Measurements from ENCODE around the gene XPC.
"Not testable (repeated sequence)": the region's sequence is repeated elsewhere in the genome, so short reads cannot be mapped to it uniquely, and the experiment has no call there.

Gene XPC

DNA sequence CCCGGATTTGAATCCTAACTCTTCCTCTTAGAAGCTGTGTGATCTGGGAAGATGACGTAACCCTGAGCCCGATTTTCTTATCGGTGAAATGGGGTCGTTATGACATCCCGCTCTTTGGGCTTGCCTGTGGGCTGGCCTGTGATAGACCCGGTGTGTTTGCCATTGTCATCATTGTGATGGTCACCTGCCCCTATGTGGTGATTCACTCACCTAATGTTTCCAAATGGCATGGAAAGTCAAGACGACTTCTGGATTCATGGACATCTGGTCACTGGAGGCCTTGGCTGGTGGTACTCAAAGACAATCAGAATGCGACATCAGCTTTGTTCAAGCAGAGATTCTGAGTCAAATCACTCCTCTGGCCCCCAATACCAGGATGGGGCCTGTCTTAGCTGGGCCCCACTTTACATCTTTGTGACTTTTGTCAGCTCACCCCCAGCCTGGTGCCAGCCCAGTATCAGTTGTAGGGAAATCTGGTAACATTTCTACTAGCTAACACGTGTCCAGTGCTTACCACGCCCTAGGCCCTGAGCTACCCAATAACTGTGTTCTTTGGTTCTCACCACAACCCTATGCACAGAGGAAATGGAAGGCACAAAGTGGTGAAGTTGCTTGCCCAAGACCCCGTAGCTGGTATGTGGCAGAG, 50.8 kb downstream of the XPC start:
- Mint-ChIP-seq H3K4me1 (peaks cover 46% of the 10 kb centered on the region), H3K9me3 (no peaks in the 10 kb centered on the region), H3K4me3 (no peak overlapping the region), H3K27me3 (no peaks in the 10 kb centered on the region), H3K27ac (no peak overlapping the region), H3K36me3 (peaks cover 12% of the 10 kb centered on the region)

GRCh38 chr3:14126887-14127505, 51.4 kb downstream of the XPC start:
- no peak overlapping the region for H3K27ac Mint-ChIP-seq

DNA sequence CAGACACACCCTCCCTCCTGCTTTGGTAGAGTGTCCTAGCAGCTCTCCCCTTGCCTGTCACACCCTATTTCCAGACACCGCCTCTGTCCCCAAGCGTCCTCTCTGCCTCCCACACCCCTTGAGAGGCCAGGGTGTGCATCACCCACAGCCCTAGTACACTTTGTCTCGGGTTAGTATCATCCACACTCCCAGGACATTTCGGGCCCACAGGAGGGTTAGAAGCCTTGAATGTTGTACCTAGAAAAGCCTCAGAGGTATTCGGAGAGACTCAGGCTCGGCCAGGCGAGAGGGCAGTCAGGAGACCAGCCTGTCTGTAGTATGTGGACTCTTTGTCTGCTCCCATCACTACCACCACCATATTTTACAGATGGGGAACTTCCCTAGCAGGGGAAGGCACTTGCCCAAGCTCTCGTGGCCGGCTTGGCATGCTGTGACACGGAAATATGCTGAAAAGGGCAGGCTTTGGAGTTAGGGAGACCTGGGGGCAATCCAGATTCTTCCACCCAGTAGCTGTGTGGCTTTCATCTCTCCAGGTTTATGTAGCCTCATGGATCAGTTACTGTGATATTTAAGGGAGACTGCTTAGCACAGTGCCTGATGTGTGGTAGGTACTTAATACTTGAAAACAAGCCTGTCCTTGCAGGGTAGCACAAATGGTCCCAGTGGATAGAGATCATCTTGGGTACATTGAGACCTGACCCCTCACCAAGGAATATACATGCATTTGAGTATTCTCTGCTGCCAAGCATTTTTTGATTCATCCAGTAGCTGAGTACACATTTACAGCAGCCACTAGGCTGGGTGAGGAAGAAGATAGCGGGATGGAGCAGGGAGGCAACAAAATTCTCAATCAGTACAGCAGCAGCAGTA, 52.1 kb downstream of the XPC start:
- Mint-ChIP-seq H3K9me3 (no peaks in the 10 kb centered on the region), H3K36me3 (peaks cover 17% of the 10 kb centered on the region), H3K4me3 (peak overlapping the region; percentile 98), H3K27me3 (no peaks in the 10 kb centered on the region), H3K4me1 (peaks cover 57% of the 10 kb centered on the region), H3K27ac (no peak overlapping the region)

More at GRCh38 chr3:14126887-14127505, 51.4 kb downstream of the XPC start:
- Mint-ChIP-seq H3K27me3 (no peaks in the 10 kb centered on the region), H3K4me1 (peaks cover 50% of the 10 kb centered on the region), H3K9me3 (no peaks in the 10 kb centered on the region), H3K4me3 (peak overlapping the region; percentile 98), H3K36me3 (peaks cover 14% of the 10 kb centered on the region)

DNA sequence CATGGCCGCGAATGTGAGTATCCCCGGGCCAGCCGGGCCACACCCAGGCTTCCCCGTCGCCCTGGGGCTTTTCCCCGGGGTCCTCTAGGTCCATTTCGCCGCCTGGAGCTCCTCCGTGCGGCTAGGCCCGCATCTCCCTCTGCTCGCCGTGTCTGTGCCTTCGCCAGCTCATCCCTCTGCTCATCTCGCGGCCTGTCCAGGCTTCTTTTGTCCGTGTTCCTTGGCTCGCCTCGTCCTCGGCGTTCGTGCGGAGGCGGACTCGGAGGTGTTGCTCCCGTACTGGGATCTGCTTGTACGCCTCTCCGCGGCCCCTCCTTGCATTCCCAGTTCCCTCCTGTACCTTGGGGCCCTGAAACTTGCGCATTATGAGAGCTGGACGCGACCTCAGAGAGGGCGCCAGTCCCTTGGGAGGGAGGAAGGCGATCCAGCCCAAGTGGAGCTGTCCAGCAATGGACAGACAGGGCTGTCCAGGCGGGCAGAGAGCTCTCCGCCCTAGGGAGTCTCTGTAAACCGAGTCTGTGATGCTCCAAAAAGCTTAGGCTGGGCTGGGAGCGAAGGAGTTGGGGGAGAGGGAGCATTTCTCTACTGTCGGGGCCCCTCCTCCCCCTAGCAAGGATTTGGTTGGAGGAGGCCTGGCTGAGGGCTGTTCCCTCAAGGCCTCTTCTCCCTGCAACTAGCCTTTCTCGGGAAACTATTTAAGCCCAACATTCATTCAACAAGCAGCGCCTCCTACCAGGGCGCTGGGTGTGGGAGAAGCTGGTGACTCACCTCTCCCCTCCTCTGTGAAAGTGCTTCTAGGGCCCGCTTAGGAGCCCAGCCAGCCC, 53.0 kb downstream of the XPC start:
- Mint-ChIP-seq H3K27me3 (no peaks in the 10 kb centered on the region), H3K4me1 (peaks cover 59% of the 10 kb centered on the region), H3K36me3 (peaks cover 21% of the 10 kb centered on the region), H3K27ac (peak overlapping the region; percentile 95), H3K9me3 (no peaks in the 10 kb centered on the region), H3K4me3 (peak overlapping the region; percentile 98)

DNA sequence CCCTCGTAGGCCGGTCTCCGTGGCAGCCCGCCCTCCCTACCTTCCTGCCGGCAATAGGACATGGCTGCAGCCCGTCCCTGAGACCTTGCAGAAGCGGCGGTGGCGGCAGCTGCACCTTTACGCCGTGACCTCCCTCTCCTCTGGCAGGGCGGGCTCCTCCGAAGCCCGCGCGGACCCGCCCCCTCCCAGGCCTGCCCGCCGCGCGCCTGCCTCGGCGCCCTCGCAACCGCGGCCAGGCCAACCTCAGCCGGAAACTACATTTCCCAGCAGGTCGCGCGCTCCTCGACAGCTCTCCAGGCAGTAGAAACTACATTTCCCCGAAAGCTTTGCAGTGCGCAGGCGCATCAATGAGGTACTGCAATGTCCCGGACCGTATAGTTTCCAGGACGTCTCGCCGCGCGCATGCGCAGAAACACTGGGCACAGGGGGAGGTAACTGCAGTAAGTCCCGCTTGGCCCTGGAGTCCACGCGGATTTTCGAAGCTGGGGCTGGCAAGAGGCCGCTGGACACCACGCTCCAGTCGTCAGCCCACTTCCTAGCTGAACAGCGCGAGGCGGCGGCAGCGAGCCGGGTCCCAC, 53.7 kb downstream of the XPC start, which contains the start of the genes CHCHD4 and TMEM43:
TSS of gene CHCHD4 (minus strand) at position 256 of the 578 bp plus-strand sequence. CDS start at position 62, 194 bp downstream.
TSS of gene TMEM43 (plus strand) at position 438 of the 578 bp plus-strand sequence. CDS start 142 bp downstream, outside the sequence.
- H3K36me3 Mint-ChIP-seq: peaks cover 18% of the 10 kb centered on the region
- H3K27me3 Mint-ChIP-seq: no peaks in the 10 kb centered on the region
- peaks cover 59% of the 10 kb centered on the region for H3K4me1 Mint-ChIP-seq
- peak within 1 kb of the TSS; percentile 98 for H3K4me3 Mint-ChIP-seq
- H3K9me3 Mint-ChIP-seq: no peaks in the 10 kb centered on the region
- H3K27ac Mint-ChIP-seq: peak within 1 kb of the TSS; percentile 95

DNA sequence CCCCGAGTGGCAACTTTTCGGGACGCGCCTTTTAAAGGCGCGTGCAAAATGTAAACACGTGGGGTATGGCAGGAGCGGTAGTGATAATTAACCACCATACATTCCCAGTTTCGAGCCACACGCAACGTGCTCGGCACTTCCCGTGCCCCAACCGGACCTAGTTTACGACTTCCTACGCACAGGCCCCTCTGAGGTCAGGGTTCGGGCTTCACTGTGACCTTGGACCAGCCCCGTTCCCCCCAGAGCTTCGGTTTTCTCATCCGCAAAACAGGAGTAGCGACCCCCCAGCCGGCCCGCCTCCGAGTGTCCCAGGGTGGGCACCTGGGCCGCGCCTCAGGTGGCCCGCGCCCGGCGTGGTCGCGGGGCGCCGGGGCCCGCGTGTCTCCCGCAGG, 54.2 kb downstream of the XPC start:
- peak overlapping the region; percentile 93 for H3K27ac Mint-ChIP-seq
- H3K4me3 Mint-ChIP-seq: peak overlapping the region; percentile 98
- no peaks in the 10 kb centered on the region for H3K27me3 Mint-ChIP-seq
- peaks cover 59% of the 10 kb centered on the region for H3K4me1 Mint-ChIP-seq
- H3K9me3 Mint-ChIP-seq: no peaks in the 10 kb centered on the region
- H3K36me3 Mint-ChIP-seq: peaks cover 18% of the 10 kb centered on the region

DNA sequence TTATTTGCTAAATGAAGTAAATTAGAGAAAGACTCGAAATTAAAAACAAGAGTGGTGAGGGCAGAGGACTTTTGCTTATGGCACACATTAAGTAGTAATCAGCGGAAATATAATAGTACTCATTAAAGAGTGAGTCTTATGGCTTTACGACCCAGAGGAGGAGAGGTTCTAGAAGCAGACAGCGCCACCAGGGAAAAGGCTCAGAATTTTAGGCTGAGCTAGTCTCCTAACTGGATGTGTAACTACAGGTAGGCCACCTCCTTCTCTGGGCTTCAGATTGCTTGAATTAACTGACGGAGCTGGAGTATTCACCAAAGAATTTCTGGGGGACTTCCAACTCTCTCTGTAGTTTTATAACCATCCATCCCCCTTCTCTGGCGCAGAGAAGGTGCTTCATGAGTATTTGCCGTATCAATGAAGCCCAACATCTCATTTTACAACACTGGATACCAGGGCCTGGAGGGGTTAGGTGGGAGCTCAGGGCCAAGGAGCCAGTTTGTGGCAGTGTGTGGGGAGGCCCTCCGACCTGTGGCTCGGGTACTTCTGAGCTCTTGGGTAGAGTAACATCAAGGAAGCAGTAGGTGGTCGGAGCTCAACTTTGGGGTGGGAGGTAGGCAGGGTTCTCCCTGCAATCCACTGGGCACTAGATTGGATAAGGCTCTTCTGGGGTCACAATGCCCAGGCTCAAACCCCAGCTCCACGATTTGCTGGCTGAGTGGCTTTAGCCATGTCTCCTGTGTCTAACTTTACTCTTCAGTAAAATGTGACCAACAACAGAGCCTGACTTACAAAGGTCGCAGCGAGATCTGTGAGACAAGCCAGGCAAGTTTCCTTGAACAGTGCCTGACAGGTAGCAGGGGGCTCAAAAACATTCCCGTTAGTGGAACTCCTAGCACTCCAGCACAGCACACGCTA, 54.8 kb downstream of the XPC start:
- Mint-ChIP-seq H3K9me3 (no peaks in the 10 kb centered on the region), H3K36me3 (peaks cover 14% of the 10 kb centered on the region), H3K27ac (peak overlapping the region; percentile 93), H3K4me3 (peak overlapping the region; percentile 98), H3K27me3 (no peaks in the 10 kb centered on the region), H3K4me1 (peaks cover 54% of the 10 kb centered on the region)

DNA sequence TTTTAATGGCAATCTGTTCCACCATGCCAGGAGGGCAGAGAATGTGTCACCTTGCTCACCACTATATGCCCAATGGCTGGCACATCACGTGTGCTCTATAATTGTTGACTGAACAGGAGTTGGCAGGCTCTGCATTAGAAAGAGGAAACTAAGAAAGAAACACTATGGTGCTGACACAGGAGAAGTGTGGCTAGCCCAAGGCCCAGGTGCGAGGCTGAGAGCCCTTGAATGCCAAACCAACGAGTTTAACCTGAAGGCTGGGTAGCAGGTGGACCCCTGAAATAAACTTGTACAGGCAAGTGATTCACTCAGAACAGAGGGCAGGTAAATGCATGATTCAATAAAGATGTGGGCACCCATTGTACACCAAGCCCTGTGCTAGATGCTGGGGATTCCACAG, 56.1 kb downstream of the XPC start:
- Mint-ChIP-seq H3K27ac (no peak overlapping the region), H3K27me3 (no peaks in the 10 kb centered on the region), H3K36me3 (peaks cover 11% of the 10 kb centered on the region), H3K4me3 (peak overlapping the region; percentile 98), H3K9me3 (no peaks in the 10 kb centered on the region), H3K4me1 (peaks cover 41% of the 10 kb centered on the region)

GRCh38 chr3:14121859-14122258, 56.5 kb downstream of the XPC start:
- no peaks in the 10 kb centered on the region for H3K27me3 Mint-ChIP-seq
- H3K27ac Mint-ChIP-seq: no peak overlapping the region
- peaks cover 11% of the 10 kb centered on the region for H3K36me3 Mint-ChIP-seq
- H3K4me1 Mint-ChIP-seq: peaks cover 37% of the 10 kb centered on the region
- H3K9me3 Mint-ChIP-seq: no peaks in the 10 kb centered on the region
- peak overlapping the region; percentile 98 for H3K4me3 Mint-ChIP-seq

- not testable (repeated sequence) for H3K9me3 Mint-ChIP-seq, H3K27ac Mint-ChIP-seq, H3K4me3 Mint-ChIP-seq, H3K27me3 Mint-ChIP-seq
- H3K4me1 Mint-ChIP-seq: peaks cover 28% of the 10 kb centered on the region
- peaks cover 11% of the 10 kb centered on the region for H3K36me3 Mint-ChIP-seq
These were observed 57.4 kb downstream of the XPC start for GRCh38 chr3:14120921-14121448.

DNA sequence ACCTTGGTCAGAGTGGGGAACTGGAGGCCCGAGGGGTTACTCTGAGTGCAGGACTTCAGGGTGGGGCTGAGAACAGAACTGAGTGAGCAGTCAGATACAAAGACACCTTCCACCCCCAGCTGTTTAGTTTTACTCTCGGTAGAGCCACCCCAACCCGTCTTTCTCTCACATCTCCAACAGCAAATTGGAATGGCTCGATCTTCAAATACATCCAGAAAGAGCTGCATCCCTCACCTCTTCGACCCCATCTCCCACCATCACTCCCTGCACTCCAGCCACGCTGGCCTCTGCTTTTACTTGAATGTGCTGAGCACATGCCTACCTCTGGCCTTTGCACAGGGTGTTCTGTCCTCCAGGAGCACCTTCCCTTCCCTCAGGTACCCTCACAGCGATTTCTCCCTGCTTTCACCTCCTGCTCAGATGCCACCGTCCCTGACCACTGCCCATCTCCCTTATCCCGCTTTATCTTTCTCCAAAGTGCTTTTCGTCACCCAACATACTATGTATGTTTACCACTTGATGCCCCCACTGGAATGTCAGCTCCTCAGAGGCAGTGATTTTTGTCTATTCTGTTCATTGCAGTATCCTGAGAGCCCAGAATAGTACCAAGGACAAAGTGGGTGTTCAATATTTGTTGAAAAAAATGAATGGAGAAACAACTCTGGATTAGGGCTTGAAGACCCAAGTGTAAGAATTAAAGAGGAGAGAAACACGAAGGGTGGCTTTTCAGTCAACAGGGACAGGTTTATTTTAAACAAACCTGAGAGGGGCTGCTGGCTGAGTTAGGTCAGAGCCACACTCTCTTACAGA, 58.1 kb downstream of the XPC start:
- H3K27ac Mint-ChIP-seq: no peak overlapping the region
- H3K4me3 Mint-ChIP-seq: no peak overlapping the region
- H3K36me3 Mint-ChIP-seq: peaks cover 11% of the 10 kb centered on the region
- no peaks in the 10 kb centered on the region for H3K9me3 Mint-ChIP-seq
- H3K27me3 Mint-ChIP-seq: no peaks in the 10 kb centered on the region
- peaks cover 25% of the 10 kb centered on the region for H3K4me1 Mint-ChIP-seq

GRCh38 chr3:14119651-14120050, 58.8 kb downstream of the XPC start:
- Mint-ChIP-seq H3K36me3 (peaks cover 11% of the 10 kb centered on the region), H3K4me3 (no peak overlapping the region), H3K27me3 (no peaks in the 10 kb centered on the region)

More at GRCh38 chr3:14119651-14120050, 58.8 kb downstream of the XPC start:
- Mint-ChIP-seq H3K9me3 (no peaks in the 10 kb centered on the region), H3K27ac (no peak overlapping the region), H3K4me1 (peaks cover 25% of the 10 kb centered on the region)
